Tibial nerve (tissue), 4 donors: Measurements from ENCODE around the gene ZNF410.

ENCODE experiments used
- CTCF ChIP-seq, 5 experiments: fragments of 200-600 bp in 3 of 5; fragments of 450-650 bp in 2 of 5; sonication (generic) in 3 of 5; IDR thresholded peaks; one replicate each; pipeline ENCODE4 v1.5.1; 2016 to 2019; ENCODE audit warnings: antibody characterized with exemption in 5 of 5, mild to moderate bottlenecking in 3 of 5, moderate library complexity in 2 of 5
- EP300 ChIP-seq, 2 donors: sonication (generic); formaldehyde crosslinking; IDR thresholded peaks; one replicate each; pipeline ENCODE4 v1.6.1; 2017; ENCODE audit warnings: antibody characterized with exemption in 2 of 2, mild to moderate bottlenecking in 1 of 2

GRCh38 chr14:73895939-73896338 is 9.3 kb downstream of the ZNF410 start:
- TF ChIP-seq CTCF (IDR thresholded peaks at IDR 0.05) (no peak), EP300 (IDR thresholded peaks at IDR 0.05) (no peak)
